ENCODE measurements around the gene ANKRD13C.
"Not testable (repeated sequence)": the region's sequence is repeated elsewhere in the genome, so short reads cannot be mapped to it uniquely, and the experiment has no call there.

Gene ANKRD13C

DNA sequence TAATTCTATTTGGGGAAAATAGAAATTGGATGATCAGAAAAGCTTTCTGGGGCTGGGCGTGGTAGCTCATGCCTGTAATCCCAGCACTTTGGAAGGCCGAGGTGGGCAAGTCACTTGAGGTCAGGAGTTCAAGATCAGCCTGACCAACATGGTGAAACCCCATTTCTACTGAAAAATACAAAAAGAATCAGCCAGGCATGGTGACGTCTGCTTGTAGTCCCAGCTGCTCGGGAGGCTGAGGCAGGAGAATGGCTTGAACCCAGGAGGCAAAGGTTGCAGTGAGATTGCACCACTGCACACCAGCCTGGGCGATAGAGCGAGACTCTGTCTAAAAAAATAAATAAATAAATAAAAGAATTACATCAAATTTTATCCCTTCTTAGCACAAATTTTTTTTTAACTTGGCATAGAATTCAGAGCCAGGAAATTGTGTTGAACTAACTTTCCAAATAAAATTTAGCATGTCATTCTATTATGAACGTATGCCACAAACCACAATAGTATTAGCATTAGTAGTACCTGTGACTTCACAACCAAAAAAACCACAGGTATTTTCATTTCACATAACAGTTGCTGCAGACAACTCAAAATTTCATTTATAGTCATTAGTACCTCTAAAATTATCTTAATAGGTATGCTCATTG lies 4.5 kb upstream of the ANKRD13C start:
- DNase-seq: peak; percentile 39

DNA sequence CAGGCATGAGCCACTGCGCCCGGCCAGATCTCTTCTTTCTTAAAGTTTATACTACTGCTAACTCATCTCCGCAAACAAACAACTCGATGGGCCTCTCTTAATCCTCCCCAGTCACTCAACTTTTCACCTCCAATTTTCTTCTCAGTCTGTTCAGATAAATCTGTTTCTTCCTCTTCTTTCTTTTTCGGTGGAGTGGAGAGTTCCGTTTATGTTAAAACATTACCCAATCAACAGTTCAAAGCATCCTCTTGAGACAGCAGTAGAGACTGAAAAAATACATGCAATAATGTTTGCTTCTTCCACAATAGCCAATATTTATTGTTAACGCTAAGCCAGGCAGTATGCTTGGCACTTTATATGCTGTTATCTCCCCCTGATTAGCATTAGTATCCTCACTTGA lies 1.4 kb upstream of the ANKRD13C start:
- DNase-seq: no peak

DNA sequence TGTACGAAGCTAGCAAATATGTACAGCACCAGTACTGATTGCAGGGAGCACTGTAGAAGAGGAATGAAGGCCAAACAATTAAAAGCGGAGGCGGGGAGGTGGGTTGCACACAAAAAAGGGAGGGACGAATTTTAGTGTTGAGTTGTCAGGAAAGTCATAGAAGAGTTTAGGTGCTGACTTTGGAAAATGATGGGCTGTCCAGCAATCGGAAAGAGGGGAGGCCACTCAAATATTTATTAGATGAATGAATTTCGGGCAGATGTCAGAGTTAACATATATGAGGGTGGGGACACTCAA lies 537 bp upstream of the ANKRD13C start:
- no peak for DNase-seq

DNA sequence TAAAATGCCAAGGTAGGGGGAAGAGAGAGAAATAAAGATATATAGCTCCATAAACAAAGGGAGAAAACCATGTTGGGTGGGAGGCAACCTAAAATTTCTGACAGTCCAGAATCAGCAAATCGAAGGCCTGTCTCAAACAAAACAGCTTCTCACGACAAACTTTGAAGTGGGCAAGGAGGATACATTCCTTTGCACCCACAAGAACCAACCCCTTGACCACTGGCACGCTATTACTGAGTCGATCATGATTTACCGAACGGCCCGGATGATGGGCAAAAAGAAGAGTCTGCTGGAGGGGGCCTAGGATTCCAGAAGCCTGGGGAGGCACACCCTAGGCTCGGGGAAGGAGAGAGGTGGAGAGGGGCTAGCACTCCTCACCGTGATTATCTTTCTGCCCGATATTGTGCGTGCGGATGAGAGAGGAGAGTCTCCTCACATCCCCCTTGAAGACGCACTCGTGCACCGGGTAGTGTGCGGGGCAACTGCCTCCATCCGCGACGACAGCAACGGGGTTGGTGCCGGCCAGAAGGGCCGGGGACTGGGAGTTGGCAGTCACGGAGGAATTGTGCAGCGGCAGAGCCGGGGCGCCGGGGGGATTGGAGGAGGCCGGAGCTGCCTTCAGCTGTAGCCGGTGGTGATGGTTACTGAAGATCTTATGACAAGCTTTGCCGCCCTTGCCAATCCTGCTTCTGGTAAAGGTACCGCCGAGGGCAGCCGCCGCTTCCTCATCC lies 756 bp downstream of the ANKRD13C start:
- DNase-seq: peak; percentile 76

- DNase-seq: no peak
These were observed 1.5 kb downstream of the ANKRD13C start for GRCh38 chr1:70353044-70353443.

- DNase-seq: not testable (repeated sequence)
These were observed 4.7 kb downstream of the ANKRD13C start for GRCh38 chr1:70349799-70350198.

DNA sequence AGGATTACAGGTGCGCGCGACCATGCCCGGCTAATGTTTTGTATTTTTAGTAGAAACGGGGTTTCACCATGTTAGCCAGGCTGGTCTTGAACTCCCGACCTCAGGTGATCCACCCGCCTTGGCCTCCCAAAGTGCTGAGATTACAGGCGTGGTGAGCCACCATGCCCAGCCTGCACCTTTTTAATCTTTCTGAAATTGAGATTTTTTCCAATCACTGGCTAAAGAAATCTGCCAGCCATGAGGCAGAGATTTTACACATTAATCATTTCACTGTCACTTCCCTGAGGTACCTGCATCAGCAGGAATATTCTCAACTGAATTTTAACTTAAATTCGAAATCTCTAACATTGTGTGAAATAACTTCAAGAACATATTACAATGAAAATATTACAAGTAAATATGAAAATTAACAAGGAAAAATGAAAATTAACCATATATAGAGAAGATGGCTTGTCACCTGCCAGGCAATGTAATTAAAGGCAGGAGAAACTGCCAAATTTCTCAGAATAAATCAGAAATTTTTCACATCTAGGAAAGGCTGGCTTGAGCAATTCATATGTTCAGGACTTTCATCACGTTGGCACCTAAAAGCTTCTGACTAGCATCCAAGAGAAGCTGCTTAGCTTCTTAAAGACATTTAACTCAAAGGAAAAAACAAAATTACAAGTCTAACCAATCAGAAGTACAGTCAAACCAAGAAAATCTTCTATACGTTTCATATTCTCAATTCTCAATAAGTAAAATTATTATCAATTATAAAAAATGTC lies 5.9 kb downstream of the ANKRD13C start:
- DNase-seq: no peak

GRCh38 chr1:70339644-70340043 lies 14.9 kb downstream of the ANKRD13C start:
- DNase-seq: not testable (repeated sequence)

GRCh38 chr1:70336050-70336449 lies 18.5 kb downstream of the ANKRD13C start:
- no peak for DNase-seq

GRCh38 chr1:70334436-70334835 lies 20.1 kb downstream of the ANKRD13C start:
- no peak for DNase-seq

DNA sequence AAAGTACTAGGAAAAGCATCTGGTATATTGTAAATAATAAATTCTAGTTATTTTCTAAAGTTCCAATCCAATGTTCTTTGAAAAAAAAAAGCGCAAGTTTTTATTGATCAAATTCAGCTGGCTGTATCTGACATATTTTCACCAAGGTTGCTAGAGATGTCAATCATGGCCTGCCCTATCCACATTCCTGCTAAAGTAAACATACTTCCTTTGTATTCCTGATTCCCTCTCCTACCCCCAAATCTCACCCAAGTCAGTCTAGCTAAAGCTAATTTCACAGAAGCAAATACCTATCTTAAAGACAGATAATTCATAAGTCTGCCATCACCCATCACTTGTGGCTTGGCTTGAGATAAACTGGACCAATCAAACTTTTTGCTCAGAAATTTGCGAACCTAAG lies 21.3 kb downstream of the ANKRD13C start:
- DNase-seq: no peak

- peak; percentile 15 for DNase-seq
These were observed 22.6 kb downstream of the ANKRD13C start for GRCh38 chr1:70331962-70332361.

DNA sequence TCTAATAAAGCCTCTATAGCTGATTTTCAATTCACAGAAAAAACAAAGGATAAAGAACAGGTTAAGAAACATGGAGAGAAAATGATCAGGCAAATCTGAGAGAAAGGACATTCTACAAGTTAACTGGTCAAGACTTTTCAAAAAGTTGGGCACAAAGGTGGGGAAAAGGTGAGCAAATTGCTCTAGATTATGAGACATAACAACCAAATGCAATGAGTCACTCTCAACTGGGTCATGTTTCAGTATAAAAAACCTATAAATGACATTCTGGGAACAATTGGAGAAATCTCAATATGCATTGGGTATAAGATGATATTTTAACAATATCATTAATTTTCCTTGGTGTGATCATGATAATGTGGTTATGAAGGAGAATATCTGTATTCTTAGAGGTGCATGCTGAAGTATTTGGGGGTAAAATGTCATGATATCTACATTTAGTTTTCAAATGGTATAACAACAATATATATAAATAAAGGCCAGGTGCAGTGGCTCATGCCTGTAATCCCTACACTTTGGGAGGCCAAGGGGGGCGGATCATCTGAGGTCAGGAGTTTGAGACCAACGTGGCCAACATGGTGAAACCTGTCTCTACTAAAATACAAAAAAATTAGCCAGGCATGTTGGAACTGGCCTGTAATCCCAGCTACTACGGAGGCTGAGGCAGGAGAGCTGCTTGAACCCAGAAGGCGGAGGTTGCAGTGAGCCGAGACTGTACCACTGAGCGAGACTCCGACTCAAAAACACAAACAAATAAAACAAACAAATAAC lies 27.0 kb downstream of the ANKRD13C start:
- DNase-seq: no peak

GRCh38 chr1:70324683-70325082 lies 29.8 kb downstream of the ANKRD13C start:
- DNase-seq: no peak

DNA sequence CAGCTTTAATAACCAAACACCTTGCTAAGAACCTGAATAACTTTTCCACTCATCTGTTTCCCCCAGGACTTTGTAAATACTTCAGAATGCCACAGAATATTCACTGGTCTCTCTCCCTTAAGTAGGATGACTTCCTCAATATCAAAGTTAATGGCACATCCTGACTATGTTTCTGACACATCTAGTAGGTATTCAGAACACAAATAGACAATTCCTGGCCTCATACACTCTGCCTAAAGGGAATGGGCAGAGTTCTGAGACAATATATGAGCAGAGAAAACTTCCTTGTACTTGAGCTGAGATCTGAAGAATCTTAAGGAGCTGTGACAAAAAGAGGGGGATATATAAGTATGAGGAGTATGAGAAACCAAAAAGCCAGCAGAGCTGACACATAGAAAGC lies 34.8 kb downstream of the ANKRD13C start:
- peak; percentile 76 for DNase-seq

- no peak for DNase-seq
These were observed 36.3 kb downstream of the ANKRD13C start for GRCh38 chr1:70318191-70318590.

GRCh38 chr1:70317087-70317486 lies 37.4 kb downstream of the ANKRD13C start:
- DNase-seq: no peak

DNA sequence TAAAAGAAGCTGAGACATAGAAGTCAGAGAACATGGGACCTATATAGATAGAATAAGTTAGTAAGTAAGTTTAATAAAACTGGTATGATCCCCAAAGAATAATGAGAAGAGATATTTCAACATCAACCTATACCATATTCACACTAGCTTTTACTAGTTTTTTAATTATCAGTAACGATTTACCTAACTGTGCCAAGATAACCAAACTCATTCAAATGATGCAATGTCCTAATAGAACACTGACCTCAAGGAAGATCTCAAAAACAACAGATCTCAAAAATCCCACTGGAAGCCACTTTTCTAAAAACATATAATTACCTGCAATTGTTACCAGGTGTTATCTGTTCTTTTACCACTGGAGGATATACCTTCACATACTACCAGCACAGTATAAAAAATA lies 38.7 kb downstream of the ANKRD13C start:
- DNase-seq: no peak

DNA sequence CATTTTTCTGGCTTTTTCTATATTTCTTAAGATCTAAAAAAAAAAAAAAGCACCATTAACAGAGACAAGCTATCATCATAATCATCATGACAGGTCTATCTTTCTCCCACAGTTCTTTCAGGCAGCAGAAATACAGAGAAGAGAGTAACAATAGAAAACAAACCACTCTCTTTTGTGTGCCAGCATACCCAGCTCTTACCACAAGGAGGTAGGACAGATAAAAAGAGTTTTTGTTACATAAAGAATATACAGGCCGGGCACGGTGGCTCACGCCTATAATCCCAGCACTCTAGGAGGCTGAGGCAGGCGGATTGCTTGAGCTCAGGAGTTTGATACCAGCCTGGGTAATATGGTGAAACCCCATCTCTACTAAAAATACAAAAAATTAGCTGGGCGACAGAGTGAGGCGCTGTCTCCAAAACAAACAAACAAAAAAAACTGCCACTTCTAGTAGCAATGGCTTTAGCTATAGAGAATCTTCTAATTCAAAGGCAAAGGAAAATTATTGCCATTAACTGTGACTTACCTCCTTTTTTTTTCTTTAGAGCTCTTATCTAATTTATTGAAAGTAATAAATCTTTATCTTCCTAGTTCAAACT lies 39.7 kb downstream of the ANKRD13C start:
- DNase-seq: no peak

DNA sequence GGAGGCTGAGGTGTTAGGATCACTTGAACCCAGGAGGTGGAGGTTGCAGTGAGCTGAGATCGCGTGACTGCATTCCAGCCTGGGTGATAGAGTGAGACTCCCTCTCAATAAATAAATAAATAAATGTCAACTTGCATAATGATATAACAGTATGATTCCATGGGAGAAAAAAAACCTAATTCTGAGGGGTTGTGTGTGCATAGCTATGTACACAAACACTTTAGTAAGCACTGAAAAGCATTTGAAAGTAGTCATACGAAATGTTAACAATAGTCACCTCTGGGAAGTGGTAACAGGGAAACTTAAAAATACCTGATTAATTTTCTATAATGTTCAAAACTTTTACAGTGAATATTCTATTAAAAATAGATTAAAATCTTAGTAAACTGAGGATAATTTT lies 43.2 kb downstream of the ANKRD13C start:
- no peak for DNase-seq

DNA sequence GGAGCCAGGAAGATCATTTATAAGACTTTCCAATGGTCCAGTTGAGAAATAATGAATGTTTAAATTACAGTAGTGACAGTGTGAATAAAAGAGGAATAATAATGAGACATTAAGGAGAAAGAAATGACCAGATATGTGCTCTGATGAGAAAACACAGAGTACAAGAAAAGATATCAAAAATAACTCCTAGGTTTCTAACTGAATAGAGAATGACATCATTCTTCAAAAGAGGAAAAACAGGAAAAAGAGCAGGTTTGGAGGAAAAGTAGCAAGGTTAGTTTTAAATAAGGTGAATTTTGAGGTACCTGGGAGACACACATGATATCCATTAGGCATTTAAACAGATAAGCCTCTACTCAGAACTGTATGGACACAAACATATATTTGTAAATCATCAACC lies 55.0 kb downstream of the ANKRD13C start:
- no peak for DNase-seq

DNA sequence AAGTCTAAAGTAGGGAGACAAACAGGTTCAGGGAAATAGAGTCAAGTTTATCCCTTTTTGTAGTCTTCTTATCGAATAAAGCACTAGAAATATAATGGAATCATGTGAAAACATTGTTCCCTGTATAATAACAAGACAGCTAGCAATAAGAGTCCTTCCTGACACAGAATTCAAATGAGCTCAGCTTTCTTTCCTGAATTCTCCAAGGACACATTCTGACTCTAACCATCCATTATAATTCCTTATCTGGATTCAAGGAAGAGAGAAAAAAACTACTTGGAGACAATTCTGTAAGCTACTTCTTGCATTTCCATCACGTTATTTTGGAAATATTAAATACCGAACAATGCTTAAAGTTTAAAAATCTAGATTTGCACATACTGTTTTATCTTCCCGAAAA lies 58.8 kb downstream of the ANKRD13C start:
- DNase-seq: no peak
